Thyroid gland (tissue), 4 donors: ENCODE results near the gene OLFM1. TPM values are rescaled to one million over a fixed set of nuclear protein-coding genes. Genes with fewer than 3 reads are reported as not detected.

Experiments used
- DNase-seq, 2 donors: peaks; one replicate each; pipeline ENCODE4 v3.0.0-alpha.2; 2019
- H3K27ac ChIP-seq, 3 donors: fragments of 200-600 bp; sonication (generic); 1 replicate in 2 of 3; 2 replicates in 1 of 3; pipeline ENCODE4 v1.5.1; 2016 to 2019; ENCODE audit warnings: mild to moderate bottlenecking in 1 of 3, moderate library complexity in 1 of 3
- H3K27me3 ChIP-seq: fragments of 200-600 bp; sonication (generic); one replicate; pipeline ENCODE4 v1.5.1; 2019
- H3K36me3 ChIP-seq, 2 donors: fragments of 200-600 bp; sonication (generic); one replicate each; pipeline ENCODE4 v1.5.1; 2016 to 2019
- H3K4me1 ChIP-seq, 2 donors: fragments of 200-600 bp; sonication (generic); one replicate each; pipeline ENCODE4 v1.5.1; 2017 to 2019
- H3K4me3 ChIP-seq, 3 donors: fragments of 200-600 bp; sonication (generic); replicated peaks in 1 of 3; 1 replicate in 2 of 3; 2 replicates in 1 of 3; pipeline ENCODE4 v1.5.1; 2016; ENCODE audit warnings: mild to moderate bottlenecking in 1 of 3
- H3K9me3 ChIP-seq: fragments of 200-600 bp; sonication (generic); one replicate; pipeline ENCODE4 v1.5.1; 2017
- CTCF ChIP-seq, 6 experiments: fragments of 200-600 bp in 3 of 6; fragments of 450-650 bp in 3 of 6; sonication (generic) in 3 of 6; IDR thresholded peaks; one replicate each; pipeline ENCODE4 v1.5.1; 2016 to 2019; ENCODE audit warnings: antibody characterized with exemption in 6 of 6, mild to moderate bottlenecking in 2 of 6, inconsistent platforms in 1 of 6, moderate library complexity in 1 of 6
- POLR2A ChIP-seq, 2 donors: fragments of 450-650 bp; IDR thresholded peaks; one replicate each; pipeline ENCODE4 v1.6.1; 2017; ENCODE audit warnings: antibody characterized with exemption in 2 of 2, mild to moderate bottlenecking in 2 of 2, moderate library complexity in 1 of 2
- WGBS, 2 donors: methylation state at CpG; one replicate each; pipeline ENCODE4 v1.1.5; 2017; 5-methylcytosine and 5-hydroxymethylcytosine counted together
- intact Hi-C: fragments of 100-400 bp; cut with DNase I; formaldehyde crosslinking; loops from one replicate; pipeline ENCODE4 v1.15.1; 2023
- total RNA-seq, 4 donors: library from RNA; depleted of rRNA; stranded (reverse); fragments of >200 nt; gene quantifications; one replicate each; pipeline ENCODE4 v1.2.3, GENCODE V29; 2016

Gene OLFM1
- total RNA-seq, 4 donors from 2014 or later = 7.2 to 25.8 (median 17.4) TPM

- Histone ChIP-seq H3K9me3 (no peaks in the 10 kb centered on the region), H3K36me3 (no peaks in the 10 kb centered on the region), H3K4me1 (no peaks in the 10 kb centered on the region), H3K27ac (no peak overlapping the region), H3K27me3 (no peaks in the 10 kb centered on the region), H3K4me3 (no peak overlapping the region)
- WGBS, 2 donors = 77 to 85% methylated on average over 16 of the region's 16 CpGs
- no peak for DNase-seq
- TF ChIP-seq POLR2A (IDR thresholded peaks at IDR 0.05) = no peak
- no peak for TF ChIP-seq CTCF (IDR thresholded peaks at IDR 0.05)
- intact Hi-C loops = no loop called here
Observed at GRCh38 chr9:135040892-135041291, 46.6 kb upstream of the OLFM1 start.

DNA sequence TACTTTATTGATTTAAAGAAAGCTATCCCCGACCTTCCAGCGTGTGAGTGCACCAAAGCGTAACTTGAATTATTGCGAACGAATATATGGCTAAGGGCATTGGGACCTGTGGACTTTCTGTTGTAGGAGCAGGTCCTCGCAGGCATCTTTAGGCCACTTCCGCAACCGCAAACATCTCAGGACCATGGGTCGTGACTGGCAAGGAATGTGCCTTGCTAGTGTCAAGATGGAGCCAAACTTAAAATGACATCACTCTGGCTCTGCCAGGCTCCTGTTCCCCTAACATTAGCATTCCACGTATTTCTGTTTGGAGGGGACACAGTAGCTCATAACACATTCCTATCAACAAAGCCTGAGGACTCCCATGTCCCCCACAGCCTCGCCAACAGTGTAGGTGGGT lies 44.1 kb upstream of the OLFM1 start:
- 86% methylated on average over 11 of the region's 11 CpGs for WGBS, 2 donors
- H3K4me3 ChIP-seq = no peak overlapping the region
- H3K4me1 ChIP-seq = no peaks in the 10 kb centered on the region
- intact Hi-C loops = no loop called here
- TF ChIP-seq CTCF (IDR thresholded peaks at IDR 0.05) (no peak), POLR2A (IDR thresholded peaks at IDR 0.05) (no peak)
- H3K36me3 ChIP-seq = no peaks in the 10 kb centered on the region
- H3K27ac ChIP-seq = no peak overlapping the region
- H3K9me3 ChIP-seq = no peaks in the 10 kb centered on the region
- H3K27me3 ChIP-seq = no peaks in the 10 kb centered on the region
- DNase-seq = no peak

DNA sequence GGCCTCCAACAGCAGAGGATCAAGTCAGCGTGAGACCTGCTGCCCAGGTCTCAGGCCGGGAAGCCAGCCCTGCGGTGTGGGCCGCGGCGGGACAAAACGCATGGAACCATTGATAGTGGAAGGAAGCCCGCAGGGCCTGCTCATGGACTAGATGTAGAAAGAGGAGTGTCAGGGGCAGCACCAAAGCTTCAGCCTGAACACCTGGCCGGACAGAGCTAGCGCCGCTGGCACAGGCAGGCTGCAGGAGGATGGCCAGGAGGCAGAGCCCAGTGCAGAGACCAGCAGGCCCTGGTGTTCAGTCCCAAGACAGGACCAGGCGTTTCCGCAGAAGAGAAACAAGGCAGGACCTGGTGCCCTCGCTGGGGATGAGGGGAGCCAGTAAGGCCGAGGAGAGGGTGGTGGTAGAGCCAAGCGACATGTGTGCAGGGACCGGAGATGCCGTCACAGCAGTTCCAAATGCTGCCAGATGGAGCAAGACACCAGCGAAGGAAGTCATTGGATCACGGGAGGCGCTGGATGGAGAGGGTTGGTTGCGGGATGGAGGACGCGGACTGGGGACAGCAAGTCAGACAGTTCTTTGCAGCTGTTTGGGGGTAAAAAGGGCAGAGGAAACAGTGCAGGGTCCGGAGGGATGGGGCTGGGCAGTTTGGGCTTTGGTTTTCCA lies 42.1 kb upstream of the OLFM1 start:
- no peaks in the 10 kb centered on the region for H3K9me3 ChIP-seq
- no peak overlapping the region for H3K4me3 ChIP-seq
- H3K27ac ChIP-seq = no peak overlapping the region
- H3K4me1 ChIP-seq = no peaks in the 10 kb centered on the region
- no peaks in the 10 kb centered on the region for H3K27me3 ChIP-seq
- no peak for DNase-seq
- no peaks in the 10 kb centered on the region for H3K36me3 ChIP-seq
- TF ChIP-seq POLR2A (IDR thresholded peaks at IDR 0.05) = no peak
- TF ChIP-seq CTCF (IDR thresholded peaks at IDR 0.05) = no peak
- intact Hi-C loops = no loop called here
- WGBS, 2 donors = 89 to 94% methylated on average over 25 of the region's 25 CpGs

- Histone ChIP-seq H3K27ac (no peak overlapping the region), H3K9me3 (no peaks in the 10 kb centered on the region), H3K4me1 (no peaks in the 10 kb centered on the region), H3K27me3 (no peaks in the 10 kb centered on the region), H3K4me3 (no peak overlapping the region), H3K36me3 (no peaks in the 10 kb centered on the region)
- DNase-seq = no peak
- intact Hi-C loops = no loop called here
- WGBS, 2 donors = 80 to 86% methylated on average over 11 to 15 of the region's 18 CpGs
- TF ChIP-seq CTCF (IDR thresholded peaks at IDR 0.05) (no peak), POLR2A (IDR thresholded peaks at IDR 0.05) (no peak)
Observed at GRCh38 chr9:135045928-135046738, 41.3 kb upstream of the OLFM1 start.

DNA sequence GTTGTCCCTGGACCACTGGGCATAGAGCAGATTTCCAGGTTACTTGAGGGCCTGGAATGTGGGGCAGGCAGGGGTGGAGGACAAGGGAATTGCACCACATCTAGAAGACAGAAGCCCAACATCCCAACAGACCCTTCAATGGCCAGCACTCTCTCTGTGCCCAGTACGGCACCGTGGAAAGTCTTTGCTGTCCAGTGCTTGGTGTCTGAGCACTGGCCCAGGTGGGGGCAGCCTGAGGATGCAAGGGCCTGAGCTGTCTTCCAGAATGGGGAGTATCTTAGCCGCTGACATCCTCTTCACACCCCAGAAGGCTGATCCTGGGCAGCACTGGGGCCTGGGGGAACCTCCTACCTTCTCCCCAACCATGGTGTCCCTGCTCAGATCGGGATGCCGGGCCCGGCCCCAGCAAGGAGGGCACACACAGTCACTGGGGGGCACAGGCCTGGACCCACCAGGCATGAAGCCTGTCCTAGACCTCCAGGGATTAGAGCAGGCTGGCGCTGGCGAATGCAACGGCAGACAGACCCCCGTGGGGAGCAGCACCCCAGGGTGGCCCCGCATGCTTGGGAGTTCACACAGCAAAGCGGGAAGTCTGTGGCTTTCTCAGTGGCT lies 40.6 kb upstream of the OLFM1 start:
- 82 to 95% methylated on average over 7 to 11 of the region's 12 CpGs for WGBS, 2 donors
- Histone ChIP-seq H3K36me3 (no peaks in the 10 kb centered on the region), H3K27ac (no peak overlapping the region), H3K4me3 (no peak overlapping the region), H3K27me3 (no peaks in the 10 kb centered on the region), H3K9me3 (no peaks in the 10 kb centered on the region), H3K4me1 (no peaks in the 10 kb centered on the region)
- TF ChIP-seq CTCF (IDR thresholded peaks at IDR 0.05) (no peak), POLR2A (IDR thresholded peaks at IDR 0.05) (no peak)
- DNase-seq = no peak
- intact Hi-C loops = no loop called here
